Activated CD8-positive, alpha-beta memory T cell treated with anti-CD3 and anti-CD28 coated beads, Interleukin-2, amount 10 ng/mL, durations not matched to agents 7 days and 5 days (primary cell): Measurements from ENCODE around the gene RND1. TPM values are rescaled to one million over a fixed set of nuclear protein-coding genes. Genes with fewer than 3 reads are reported as not detected.
A peak's percentile ranks its signal among the peaks of the same experiment; 100 is the strongest.
"Not testable (repeated sequence)": the region's sequence is repeated elsewhere in the genome, so short reads cannot be mapped to it uniquely, and the experiment has no call there.

Experiments
- ATAC-seq: fragments of 150-1000 bp; cut with Tn5 transposase; one replicate; pipeline ENCODE4 v1.10.0; 2021; ENCODE audit warnings: moderate library complexity
- CTCF ChIA-PET: fragments of 350-600 bp; sonication (Branson Sonifier 250); formaldehyde crosslinking; loops from one replicate; lab custom pipeline; 2021; ENCODE audit warnings: antibody characterized with exemption; lab: Charles Lee
- DNase-seq: peaks from one replicate; pipeline ENCODE4 v3.0.0-alpha.2; 2020
- H3K27ac Mint-ChIP-seq: one replicate; pipeline ENCODE4 v1.8.0; 2021; ENCODE audit warnings: mild to moderate bottlenecking, mixed read lengths
- H3K27me3 Mint-ChIP-seq: one replicate; pipeline ENCODE4 v1.8.0; 2021; ENCODE audit warnings: mixed read lengths
- H3K36me3 Mint-ChIP-seq: one replicate; pipeline ENCODE4 v1.8.0; 2021; ENCODE audit warnings: mild to moderate bottlenecking, mixed read lengths
- H3K4me1 Mint-ChIP-seq: one replicate; pipeline ENCODE4 v1.8.0; 2021; ENCODE audit warnings: mixed read lengths
- H3K4me3 Mint-ChIP-seq: one replicate; pipeline ENCODE4 v1.8.0; 2021; ENCODE audit warnings: mild to moderate bottlenecking, moderate library complexity, mixed read lengths
- H3K9me3 Mint-ChIP-seq: one replicate; pipeline ENCODE4 v1.8.0; 2022; ENCODE audit warnings: low read depth, mixed read lengths
- total RNA-seq, 2 experiments: library from RNA; stranded (reverse); gene quantifications; one replicate each; pipeline ENCODE4 v1.2.3, GENCODE V29; 2021

RND1 gene
- total RNA-seq = 1 to 10 TPM; 2.7 to 4.2 TPM

DNA sequence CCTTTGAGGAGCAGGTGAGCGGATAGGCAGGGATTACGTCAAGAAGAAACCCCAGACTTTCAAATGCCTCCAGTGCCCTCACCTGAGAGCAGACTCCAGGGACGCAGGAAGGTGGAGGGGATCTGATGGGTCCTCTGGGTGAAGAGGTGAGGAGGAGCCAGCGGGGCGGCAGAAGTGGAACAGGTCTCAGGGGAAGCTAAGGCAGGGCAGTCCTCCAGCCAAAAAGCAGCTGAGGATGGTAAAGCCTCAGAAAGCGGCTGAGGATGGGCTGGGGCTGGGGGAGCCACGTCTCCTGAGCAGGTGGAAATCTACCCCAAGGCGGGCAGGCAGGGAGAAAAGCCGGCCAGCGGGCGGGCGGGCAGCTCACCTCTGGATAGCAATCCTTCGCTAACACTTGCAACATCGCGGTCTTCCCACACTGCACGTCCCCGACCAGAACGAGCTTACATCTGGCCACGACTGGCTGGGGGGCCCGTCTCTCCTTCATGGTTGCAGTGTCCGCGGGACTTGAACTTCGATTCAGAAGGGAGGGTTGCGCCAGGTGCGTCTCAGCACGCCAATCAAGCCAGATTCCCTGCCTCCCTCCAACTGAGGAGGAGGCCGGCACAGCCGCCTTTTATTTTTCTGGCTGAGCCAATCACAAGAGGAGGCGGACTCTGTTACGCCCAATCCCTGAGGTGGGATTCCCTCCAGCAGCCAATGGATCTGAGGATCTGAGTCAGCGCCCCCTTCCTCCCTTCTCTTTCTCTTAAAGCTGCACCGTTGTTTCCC lies at the start of gene RND1:
RND1 (minus strand) TSS at position 590 of the 771 bp plus-strand sequence; CDS start at position 487, 103 bp downstream.
- Mint-ChIP-seq H3K9me3 (no peaks in the 10 kb centered on the region), H3K36me3 (peaks cover 2% of the 10 kb centered on the region)

DNA sequence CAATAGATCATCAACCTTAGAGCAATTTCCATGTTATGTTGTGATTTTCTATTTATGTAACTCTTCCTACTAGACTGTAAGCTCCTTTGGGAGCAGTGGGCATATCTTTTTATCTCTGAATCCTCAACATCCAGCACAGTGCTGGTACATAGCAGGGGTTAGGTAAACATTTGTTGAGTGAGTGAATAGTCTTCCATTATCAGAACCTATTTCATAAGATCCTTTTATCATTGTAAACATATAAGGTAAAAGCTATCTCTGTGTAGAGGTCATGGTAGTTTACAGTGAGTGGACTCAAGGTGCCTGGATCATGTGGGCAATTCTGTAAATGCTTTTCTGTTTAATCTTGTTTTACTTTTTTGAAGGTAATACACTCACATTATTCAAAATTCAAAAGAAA lies 44.5 kb upstream of the RND1 start:
- H3K4me3 Mint-ChIP-seq = no peak overlapping the region
- H3K27me3 Mint-ChIP-seq = peaks cover 9% of the 10 kb centered on the region
- H3K9me3 Mint-ChIP-seq = no peaks in the 10 kb centered on the region
- ATAC-seq (no peak), DNase-seq (no peak)
- H3K36me3 Mint-ChIP-seq = no peaks in the 10 kb centered on the region
- no peaks in the 10 kb centered on the region for H3K4me1 Mint-ChIP-seq
- CTCF ChIA-PET = interaction anchor here (0.7 to 1.6 kb wide), 3 partner anchors 9 to 58 kb away, joined by 3 to 5 read pairs (median 3); partner anchors contain the start of gene DDX23
- H3K27ac Mint-ChIP-seq = no peak overlapping the region

More for the DNA sequence above, at the start of gene RND1:
- CTCF ChIA-PET = interaction anchor here (0.9 to 7.3 kb wide), 19 partner anchors 10 to 757 kb away, joined by 3 to 86 read pairs (median 4); partner anchors contain the start of genes ARF3, DDX23, FKBP11 and PRPF40B
- ATAC-seq = peak; percentile 97
- Mint-ChIP-seq H3K27ac (peak within 1 kb of the TSS; percentile 79), H3K4me1 (peaks cover 26% of the 10 kb centered on the region), H3K4me3 (peak within 1 kb of the TSS; percentile 83), H3K27me3 (peaks cover 24% of the 10 kb centered on the region)
- peak; percentile 90 for DNase-seq

DNA sequence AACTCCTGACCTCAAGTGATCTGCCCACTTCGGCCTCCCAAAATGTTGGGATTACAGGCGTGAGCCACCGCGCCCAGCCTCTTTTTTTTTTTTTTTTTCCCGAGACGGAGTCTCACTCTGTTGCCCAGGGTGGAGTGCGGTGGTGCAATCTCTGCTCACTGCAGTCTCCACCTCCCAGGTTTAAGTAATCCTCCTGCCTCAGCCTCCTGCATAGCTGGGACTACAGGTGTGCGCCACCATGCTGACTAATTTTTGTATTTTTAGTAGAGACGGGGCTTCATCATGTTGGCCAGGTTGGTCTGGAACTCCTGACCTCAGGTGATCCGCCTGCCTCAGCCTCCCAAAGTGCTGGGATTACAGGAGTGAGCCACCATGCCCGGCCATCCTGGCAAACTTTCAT lies 44.0 kb upstream of the RND1 start:
- not testable (repeated sequence) for DNase-seq, H3K27me3 Mint-ChIP-seq, H3K9me3 Mint-ChIP-seq, H3K4me1 Mint-ChIP-seq, H3K4me3 Mint-ChIP-seq, H3K27ac Mint-ChIP-seq, H3K36me3 Mint-ChIP-seq, ATAC-seq
- CTCF ChIA-PET = interaction anchor here (0.7 kb wide), 1 partner anchor 57 kb away, joined by 3 read pairs; the partner anchor contains the start of gene DDX23

DNA sequence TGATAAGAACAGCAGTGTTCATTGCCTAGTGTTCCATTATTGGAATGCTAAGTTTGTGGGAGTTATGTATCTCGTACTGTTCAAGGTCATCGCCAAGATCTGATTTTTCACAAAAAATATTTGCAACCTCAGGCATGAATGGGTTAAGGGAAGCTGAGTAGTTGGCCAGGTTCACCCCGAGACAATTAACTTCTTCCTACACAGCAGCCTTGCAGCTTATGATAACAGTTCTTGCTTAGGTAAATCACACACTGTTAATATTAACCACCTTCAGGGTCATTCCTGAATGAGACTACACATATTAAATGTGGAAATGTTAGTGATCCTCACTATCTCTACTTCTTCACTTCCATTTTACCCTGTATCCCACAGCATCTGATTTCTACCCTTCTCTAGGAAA lies 41.6 kb upstream of the RND1 start:
- H3K9me3 Mint-ChIP-seq = no peaks in the 10 kb centered on the region
- CTCF ChIA-PET = interaction anchor here (0.9 to 1.3 kb wide), 4 partner anchors 10 to 83 kb away, joined by 3 to 4 read pairs (median 3); no protein-coding TSS in a partner anchor

DNA sequence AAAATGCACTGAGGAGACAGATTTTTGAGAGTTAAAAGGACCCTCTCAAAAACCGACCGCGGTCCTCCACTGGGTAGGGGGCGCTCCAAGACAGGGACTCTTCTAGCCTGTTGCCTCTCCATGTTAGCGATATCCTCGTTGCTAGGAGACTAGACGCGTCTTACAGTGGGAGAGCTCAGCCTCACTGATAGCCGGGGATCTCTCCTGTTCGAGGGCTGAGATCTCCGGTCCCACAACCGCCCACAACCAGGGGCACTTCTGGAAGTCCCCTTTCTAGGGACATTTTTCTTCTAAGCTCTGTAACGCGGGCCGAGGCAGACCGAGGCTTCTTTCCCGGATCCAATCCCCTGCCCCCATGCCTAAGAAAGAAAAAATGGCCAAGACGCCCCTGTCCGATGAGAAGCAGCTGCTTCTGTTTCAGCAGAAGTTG lies 38.3 kb upstream of the RND1 start:
- Mint-ChIP-seq H3K4me1 (peaks cover 19% of the 10 kb centered on the region), H3K4me3 (peak overlapping the region; percentile 38), H3K36me3 (no peaks in the 10 kb centered on the region), H3K27me3 (peaks cover 9% of the 10 kb centered on the region), H3K9me3 (no peaks in the 10 kb centered on the region), H3K27ac (peak overlapping the region; percentile 68)
- ATAC-seq = peak; percentile 91
- peak; percentile 88 for DNase-seq
- CTCF ChIA-PET = interaction anchor here (0.6 to 8.3 kb wide), 25 partner anchors 9 to 127 kb away, joined by 3 to 82 read pairs (median 4); partner anchors contain the start of genes ARF3, DDX23, FKBP11 and RND1

More for the DNA sequence above, 41.6 kb upstream of the RND1 start:
- Mint-ChIP-seq H3K36me3 (no peaks in the 10 kb centered on the region), H3K27ac (no peak overlapping the region), H3K27me3 (peaks cover 9% of the 10 kb centered on the region), H3K4me3 (no peak overlapping the region), H3K4me1 (peaks cover 12% of the 10 kb centered on the region)
- no peak for ATAC-seq
- no peak for DNase-seq

DNA sequence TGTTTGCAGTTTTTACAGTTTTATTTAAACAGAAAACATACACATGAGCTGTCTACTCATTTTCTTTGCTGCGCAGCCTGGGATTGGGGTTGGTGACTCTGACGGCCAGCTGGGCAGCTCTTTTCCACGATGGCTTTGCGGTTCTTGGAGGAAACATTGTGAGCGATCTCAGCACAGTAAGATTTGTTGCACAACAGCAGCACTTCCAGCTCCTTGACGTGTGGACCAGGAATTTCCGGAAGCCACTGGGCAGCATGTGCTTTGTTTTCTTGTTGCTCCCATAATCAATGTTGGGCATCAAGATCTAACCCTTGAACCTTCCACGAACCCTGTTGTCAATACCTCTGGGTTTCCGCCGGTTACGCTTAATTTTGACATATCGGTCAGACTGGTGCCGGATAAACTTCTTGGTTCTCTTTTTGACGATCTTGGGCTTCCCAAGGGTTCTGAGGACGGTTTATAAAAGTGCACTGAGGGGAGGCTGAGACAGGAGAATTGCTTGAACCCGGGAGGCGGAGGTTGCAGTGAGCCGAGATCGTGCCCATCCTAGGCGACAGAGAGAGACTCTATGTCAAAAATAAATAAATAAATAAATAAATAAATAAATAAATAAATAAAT lies 37.8 kb upstream of the RND1 start:
- no peaks in the 10 kb centered on the region for H3K36me3 Mint-ChIP-seq
- CTCF ChIA-PET = interaction anchor here (0.7 to 8.3 kb wide), 26 partner anchors 10 to 94 kb away, joined by 3 to 82 read pairs (median 6); partner anchors contain the start of genes ARF3, DDX23, FKBP11 and WNT1
- no peak for DNase-seq
- H3K27me3 Mint-ChIP-seq = peaks cover 12% of the 10 kb centered on the region
- H3K4me1 Mint-ChIP-seq = peaks cover 19% of the 10 kb centered on the region
- H3K27ac Mint-ChIP-seq = peak overlapping the region; percentile 61
- peak overlapping the region; percentile 62 for H3K4me3 Mint-ChIP-seq
- no peaks in the 10 kb centered on the region for H3K9me3 Mint-ChIP-seq
- ATAC-seq = no peak

DNA sequence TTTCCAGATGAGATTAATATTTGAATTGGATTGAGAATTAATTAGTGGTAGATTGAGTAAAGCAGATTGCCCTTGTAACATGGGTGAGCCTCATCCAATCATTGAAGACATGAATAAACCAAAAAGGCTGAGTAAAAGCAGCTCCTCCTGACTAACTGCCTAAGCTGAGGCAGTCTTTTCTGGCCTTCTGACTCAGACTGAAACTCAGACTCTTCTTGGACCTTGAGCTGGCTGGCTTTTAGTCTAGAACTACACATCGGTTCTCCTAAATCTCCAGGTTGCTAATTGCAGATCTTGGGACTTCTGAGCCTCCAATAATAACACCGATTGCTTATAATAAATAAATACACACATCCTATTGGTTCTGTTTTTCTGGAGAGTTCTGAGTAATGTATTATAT lies 35.6 kb upstream of the RND1 start:
- ATAC-seq = peak; percentile 84
- DNase-seq = peak; percentile 60
- CTCF ChIA-PET = interaction anchor here (0.8 to 8.3 kb wide), 12 partner anchors 10 to 95 kb away, joined by 3 to 82 read pairs (median 5); partner anchors contain the start of genes DDX23, RND1 and WNT1
- Mint-ChIP-seq H3K27me3 (peaks cover 21% of the 10 kb centered on the region), H3K9me3 (no peaks in the 10 kb centered on the region), H3K4me1 (peaks cover 19% of the 10 kb centered on the region), H3K27ac (no peak overlapping the region), H3K36me3 (no peaks in the 10 kb centered on the region), H3K4me3 (no peak overlapping the region)

DNA sequence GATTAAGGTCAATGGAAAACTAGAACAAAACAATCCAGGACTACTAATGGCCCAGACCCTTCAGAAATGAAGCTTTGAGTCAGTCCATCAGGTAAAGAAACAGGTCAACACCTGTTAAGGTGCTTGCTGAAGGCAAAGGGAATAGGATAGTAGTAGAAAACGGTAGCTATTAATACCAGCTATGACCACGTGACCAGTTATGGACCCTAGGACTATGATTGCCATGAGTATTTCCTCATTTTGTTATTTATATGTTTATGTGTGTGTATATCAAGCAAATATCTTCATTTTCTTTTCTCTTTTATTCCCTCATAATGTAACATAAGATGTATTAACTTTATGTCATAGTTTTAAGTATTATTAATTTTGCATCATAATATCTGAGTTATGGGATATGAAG lies 34.0 kb upstream of the RND1 start:
- DNase-seq = no peak
- Mint-ChIP-seq H3K36me3 (no peaks in the 10 kb centered on the region), H3K4me3 (no peak overlapping the region), H3K27me3 (peaks cover 16% of the 10 kb centered on the region), H3K27ac (no peak overlapping the region), H3K4me1 (peaks cover 18% of the 10 kb centered on the region), H3K9me3 (no peaks in the 10 kb centered on the region)
- ATAC-seq = no peak
- CTCF ChIA-PET = interaction anchor here (0.6 to 8.3 kb wide), 7 partner anchors 9 to 89 kb away, joined by 3 to 82 read pairs (median 9); partner anchors contain the start of genes DDX23 and RND1

DNA sequence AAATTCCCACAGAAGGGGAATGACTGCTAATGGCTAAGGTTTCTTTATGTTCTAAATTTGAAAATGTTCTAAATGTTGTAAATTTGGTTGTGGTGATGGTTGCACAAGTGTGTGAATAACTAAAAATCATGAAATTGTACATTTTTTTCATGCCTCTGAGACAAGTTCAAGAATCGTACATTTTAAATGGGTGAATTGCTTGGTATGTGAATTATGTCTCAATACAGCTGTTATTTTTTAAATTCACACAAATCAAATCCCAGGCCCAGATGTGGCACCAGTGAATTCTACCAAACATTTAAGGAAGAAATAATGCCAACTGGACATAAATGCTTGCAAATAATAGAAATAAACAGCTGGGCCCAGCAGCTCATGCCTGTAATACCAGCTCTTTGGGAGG lies 28.6 kb upstream of the RND1 start:
- ATAC-seq (no peak), DNase-seq (no peak)
- peaks cover 33% of the 10 kb centered on the region for H3K27me3 Mint-ChIP-seq
- CTCF ChIA-PET = interaction anchor here (0.6 to 3.3 kb wide), 5 partner anchors 41 to 94 kb away, joined by 3 to 16 read pairs (median 3); partner anchors contain the start of gene DDX23
- H3K27ac Mint-ChIP-seq = no peak overlapping the region
- no peak overlapping the region for H3K4me3 Mint-ChIP-seq
- peaks cover 8% of the 10 kb centered on the region for H3K4me1 Mint-ChIP-seq
- H3K36me3 Mint-ChIP-seq = no peaks in the 10 kb centered on the region
- no peaks in the 10 kb centered on the region for H3K9me3 Mint-ChIP-seq

DNA sequence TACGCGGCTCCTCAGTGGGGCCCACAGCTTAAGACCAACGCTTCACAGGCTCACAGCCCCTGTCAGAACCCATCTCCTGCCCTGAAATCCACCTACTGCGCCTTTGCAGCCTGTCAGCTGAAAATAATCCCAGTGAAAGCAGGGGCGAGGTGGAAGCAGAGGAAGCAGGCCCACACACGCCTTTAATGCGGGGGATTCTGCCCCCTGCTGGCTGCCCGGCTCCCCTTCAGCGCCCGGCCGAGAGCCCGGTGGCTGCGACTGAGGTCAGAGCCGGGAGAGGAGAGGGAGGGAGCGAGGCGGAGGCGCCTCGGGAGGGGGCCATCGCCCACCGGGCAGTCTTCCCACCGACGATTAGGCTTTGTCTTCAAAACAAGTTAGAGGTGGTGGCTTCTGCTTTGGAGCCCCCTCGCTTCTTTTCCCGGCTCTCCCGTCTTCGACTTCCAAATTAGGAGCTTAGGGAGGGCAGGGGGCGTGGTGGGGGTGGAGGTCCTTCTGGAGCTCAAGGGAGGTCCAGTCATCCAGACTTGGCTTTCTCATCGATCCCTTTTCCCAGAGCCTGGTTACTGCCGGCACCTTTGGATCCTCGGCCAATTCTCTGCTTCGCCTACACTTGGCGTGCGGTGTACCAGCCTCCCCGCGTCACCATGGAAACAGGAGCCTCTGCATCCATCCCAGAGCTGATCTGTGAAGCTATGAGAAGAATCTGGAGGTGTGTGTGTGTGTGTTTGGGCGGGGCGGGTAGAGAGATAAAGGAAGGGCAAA lies 25.2 kb upstream of the RND1 start:
- CTCF ChIA-PET = interaction anchor here (0.6 to 10.5 kb wide), 37 partner anchors 9 to 197 kb away, joined by 3 to 211 read pairs (median 4); partner anchors contain the start of genes ARF3, DDX23, FKBP11 and RND1
- Mint-ChIP-seq H3K27ac (no peak overlapping the region), H3K4me1 (peaks cover 10% of the 10 kb centered on the region), H3K9me3 (no peaks in the 10 kb centered on the region), H3K27me3 (peaks cover 17% of the 10 kb centered on the region), H3K4me3 (peak overlapping the region; percentile 7), H3K36me3 (no peaks in the 10 kb centered on the region)
- ATAC-seq = peak; percentile 100
- peak; percentile 81 for DNase-seq

DNA sequence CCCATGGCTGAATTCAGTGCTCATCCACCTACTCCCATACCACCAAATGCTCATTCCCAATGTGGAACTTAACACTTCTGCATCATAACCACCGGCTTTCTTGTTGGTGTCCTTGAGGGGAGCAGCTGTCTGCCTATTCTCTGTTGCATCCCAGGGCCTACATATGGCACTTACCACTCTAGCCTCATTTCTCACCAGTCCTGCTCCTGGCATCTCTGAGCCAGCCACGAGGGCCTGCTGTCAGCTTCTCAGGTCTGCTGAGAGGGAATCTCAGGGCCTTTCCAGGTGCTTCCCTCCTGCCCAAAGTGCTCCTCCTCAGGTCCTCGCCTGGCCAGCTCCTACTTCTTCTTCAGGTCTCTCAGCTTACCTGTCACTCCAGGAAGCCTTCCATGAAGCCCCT lies 24.0 kb upstream of the RND1 start:
- CTCF ChIA-PET = interaction anchor here (0.9 to 10.5 kb wide), 23 partner anchors 8 to 136 kb away, joined by 3 to 211 read pairs (median 8); partner anchors contain the start of genes ARF3, DDX23, FKBP11 and RND1
- no peak for ATAC-seq
- no peak overlapping the region for H3K27ac Mint-ChIP-seq
- H3K4me3 Mint-ChIP-seq = no peak overlapping the region
- peaks cover 17% of the 10 kb centered on the region for H3K27me3 Mint-ChIP-seq
- no peaks in the 10 kb centered on the region for H3K9me3 Mint-ChIP-seq
- no peak for DNase-seq
- H3K36me3 Mint-ChIP-seq = no peaks in the 10 kb centered on the region
- peaks cover 10% of the 10 kb centered on the region for H3K4me1 Mint-ChIP-seq
